Forelimb muscle (tissue), 1 donor: ENCODE data around the gene B4GALT4. TPM values are rescaled to one million over a fixed set of nuclear protein-coding genes. Genes with fewer than 3 reads are reported as not detected.

Experiments used
- DNase-seq: peaks from one replicate; pipeline ENCODE4 v3.0.0-alpha.2; 2013; ENCODE audit warnings: low read depth
- polyA plus RNA-seq: library from polyadenylated mRNA; unstranded; fragments of 120-200 nt; gene quantifications from one replicate; pipeline ENCODE4 v1.2.1, GENCODE V29; 2013; ENCODE audit not compliant: insufficient read length

The B4GALT4 gene
- polyA plus RNA-seq, 1 donor = 8.8 TPM

DNA sequence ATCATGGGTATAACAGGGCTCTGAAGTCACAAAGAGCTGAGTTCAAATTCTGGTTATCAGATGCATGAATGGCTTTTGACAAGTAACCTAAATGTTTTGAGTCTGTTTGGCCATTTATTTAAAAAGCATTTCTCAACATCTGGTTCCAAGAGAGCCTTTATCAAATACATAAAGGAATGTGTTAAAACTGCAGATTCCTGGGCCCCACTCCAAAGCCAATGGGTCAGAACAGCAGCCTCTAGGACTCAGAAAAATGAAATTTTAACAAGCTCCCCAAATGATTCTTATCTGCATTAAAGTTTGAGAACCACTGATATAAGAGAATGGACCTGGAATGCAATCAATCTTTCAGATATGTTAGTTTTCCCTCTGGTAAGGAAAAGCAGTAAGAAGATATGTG, 3.4 kb downstream of the B4GALT4 start:
- DNase-seq = no peak

DNA sequence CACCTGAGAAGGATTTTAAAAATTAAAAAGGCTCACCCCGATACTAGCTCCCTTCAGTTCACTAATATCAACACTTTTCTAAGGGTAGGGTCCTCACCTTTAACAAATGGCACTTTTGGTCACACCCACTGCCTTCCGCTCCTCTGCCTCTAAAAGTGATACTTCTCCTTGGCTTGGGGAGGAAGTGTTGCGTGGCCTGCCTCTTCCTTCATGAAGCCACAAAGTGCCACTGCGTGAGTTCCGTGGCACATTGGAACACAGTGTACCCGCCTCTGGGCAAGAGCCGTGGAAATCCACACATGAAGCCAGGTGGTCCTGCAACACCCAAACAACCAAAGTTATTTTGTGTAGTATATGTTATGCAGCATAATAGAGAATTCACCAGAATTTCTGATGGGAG, 3.9 kb downstream of the B4GALT4 start:
- no peak for DNase-seq

DNA sequence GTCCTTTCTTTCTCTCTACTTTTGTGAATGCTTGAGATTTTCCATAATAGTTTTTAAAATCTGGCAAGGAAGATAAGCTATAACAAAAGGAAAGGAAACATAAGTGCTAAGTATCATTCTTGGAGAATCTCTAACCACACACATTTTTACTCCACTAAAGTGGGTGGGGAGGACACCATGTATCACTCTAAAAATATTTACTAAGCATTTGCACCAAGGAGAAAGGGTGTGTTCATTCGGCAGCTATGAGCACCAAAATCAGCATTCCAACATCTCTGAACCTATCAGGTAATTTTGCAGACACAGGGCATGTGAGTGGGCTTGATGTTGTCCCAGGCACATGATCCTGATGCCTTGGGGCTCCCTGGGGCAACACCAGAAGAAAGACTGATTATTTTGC, 5.5 kb downstream of the B4GALT4 start:
- no peak for DNase-seq

DNA sequence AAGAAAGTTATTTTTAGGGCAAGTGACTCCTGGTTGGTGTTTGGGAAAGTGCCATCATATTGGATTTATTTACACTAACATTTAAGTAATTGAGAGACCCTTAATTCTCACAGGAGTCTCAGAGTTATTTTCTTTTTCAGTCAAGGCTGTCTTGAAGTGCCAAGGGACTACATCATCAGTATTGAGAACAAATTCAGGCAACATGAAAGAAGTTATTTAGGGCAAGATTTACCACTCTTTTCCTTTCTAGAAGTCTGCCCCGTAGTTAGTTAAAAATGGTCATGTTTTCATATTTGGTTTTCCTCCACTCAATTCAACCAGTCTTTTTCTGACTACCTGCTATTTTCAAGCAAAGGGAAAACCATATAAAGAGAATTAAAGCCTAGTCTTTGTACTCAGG, 6.1 kb downstream of the B4GALT4 start:
- DNase-seq = no peak

DNA sequence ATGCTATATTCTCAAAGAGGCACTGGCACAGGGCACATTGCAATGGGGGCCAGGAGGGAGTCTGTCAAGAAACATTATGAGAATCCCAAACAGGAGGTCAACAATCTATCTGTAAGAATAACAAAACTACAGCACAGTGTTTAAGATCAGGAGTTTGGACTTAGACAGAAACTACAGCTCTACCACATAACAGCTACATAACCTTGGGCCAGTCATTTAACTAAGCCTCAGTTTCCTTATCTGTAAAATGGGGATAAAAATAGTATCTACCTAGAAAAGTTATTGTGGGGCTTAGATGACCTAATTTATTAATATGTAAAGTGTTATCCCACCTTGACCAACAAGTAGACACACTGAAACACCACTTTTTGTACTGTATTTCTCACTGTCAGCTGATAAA, 9.9 kb downstream of the B4GALT4 start:
- DNase-seq = no peak

DNA sequence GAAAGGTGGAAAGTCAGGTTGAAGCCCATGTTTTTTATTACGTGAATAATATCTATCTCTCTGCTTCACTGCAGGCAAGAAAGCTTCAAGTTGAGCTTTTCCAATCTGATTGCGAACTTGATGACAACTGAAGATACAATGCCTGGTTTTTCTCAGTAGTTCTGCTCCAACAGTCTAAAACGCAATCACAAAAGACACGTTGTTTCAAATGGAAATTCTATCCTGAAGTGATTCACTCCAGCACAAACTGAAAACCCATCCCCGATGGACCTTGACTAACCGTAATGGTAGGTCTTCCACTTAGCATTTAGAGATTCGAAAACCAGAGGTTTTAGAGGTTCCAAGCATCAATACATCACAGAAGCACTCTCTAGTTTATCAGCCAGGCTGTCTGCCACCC, 10.6 kb downstream of the B4GALT4 start:
- no peak for DNase-seq

DNA sequence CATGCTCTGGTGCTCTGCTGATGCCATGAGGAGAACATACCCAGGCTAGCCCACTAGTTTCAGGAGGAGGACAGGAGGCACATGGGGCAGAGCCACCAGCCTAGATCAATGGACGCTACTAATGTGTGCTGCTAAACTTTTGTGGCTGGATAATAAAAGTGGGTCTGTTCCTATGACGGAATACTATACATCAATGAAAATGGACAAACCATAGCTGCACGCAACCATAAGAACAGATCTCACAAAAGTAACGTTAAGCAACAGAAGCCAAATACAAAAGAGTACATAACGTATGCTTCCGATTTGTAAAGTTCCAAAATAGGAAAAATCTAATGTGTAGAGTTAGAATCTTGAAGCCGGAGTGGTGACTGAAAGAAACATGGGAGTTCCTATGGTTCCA, 11.5 kb downstream of the B4GALT4 start:
- DNase-seq = no peak

DNA sequence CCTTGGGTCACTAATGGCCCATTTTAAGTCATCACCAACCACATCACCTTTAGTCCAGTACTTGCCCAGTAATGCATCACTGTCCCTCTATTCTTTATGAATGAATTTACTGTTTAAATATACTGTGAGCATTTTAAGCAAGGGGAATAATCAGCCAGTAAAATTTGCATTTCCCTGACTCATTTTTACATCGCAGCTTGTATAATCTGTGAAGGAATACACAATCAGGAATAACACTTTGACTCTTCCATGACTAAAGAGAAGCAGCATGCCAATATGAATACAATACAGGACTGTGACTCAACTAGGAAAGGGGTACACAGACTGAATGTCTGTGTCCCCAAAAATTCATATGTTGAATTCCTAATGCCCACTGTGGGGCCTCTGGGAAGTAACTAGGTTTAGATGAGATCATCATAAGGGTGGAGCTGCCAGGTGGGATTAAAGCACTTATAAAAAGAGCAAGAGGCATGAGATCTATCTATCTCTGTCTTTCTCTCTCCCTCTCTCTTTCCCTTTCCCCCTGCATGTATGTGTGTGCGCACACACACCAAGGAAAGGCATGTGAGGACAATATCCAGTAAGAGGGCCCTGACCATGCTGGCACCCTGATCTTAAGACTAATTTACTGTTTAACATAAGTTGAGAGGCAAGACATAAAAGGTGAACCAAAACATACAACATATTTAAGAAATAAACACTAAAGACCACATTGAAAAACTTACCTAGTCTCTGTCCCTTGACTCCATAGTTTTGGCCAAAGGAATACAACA, 12.1 kb downstream of the B4GALT4 start:
- DNase-seq = no peak

DNA sequence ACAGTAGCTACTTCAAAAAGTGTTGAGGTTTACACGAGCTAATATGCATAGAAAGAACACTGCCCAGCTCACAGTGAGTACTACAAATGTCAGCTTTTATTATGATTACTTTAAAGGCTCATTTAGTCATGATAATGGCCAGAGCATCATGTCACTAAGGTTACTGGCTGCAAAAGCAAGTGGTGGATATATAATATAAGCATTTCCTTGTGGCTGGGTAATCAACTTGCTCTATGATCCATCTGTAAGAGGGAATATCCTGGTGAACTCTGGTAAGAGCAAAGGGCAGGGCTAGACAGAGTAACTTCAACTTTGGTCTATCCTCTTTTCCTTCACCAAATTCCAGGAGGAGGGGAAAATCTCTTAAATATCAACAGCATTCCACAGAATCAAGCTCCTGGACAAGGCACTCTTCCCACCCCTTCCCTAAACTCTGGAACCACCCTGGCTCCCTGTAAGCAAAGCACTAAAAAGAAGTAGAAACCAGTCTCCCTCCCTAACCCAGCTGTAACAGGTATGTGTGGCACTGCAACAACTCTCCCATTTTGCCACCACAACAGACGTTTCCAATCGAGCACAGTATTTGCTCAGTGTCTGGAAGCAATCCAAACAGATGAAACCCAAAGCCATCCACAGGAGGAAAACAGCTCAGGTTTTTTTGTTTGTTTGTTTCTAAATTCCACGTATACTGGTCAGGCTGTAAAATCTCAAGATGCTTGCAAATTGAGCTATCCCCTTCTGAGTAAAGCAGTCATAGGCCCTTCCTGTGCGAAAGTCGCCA, 13.4 kb downstream of the B4GALT4 start:
- DNase-seq = no peak

DNA sequence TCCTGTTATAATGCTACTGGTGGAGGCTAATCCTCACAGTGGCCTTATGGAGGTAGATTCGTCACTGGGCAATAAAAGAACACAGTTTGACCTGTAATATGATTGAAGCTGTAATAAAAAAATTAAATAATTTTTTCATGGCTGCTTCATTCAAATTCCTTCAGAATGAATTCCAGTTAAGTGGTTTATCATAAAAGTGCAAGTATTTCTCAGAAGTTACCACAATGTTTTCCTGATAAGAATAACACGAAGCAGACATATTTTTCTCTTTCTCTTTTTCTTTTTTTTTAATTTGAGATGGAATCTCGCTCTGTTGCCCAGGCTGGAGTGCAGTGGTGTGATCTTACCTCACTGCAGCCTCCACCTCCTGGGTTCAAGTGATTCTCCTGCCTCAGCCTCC, 15.6 kb downstream of the B4GALT4 start:
- no peak for DNase-seq

DNA sequence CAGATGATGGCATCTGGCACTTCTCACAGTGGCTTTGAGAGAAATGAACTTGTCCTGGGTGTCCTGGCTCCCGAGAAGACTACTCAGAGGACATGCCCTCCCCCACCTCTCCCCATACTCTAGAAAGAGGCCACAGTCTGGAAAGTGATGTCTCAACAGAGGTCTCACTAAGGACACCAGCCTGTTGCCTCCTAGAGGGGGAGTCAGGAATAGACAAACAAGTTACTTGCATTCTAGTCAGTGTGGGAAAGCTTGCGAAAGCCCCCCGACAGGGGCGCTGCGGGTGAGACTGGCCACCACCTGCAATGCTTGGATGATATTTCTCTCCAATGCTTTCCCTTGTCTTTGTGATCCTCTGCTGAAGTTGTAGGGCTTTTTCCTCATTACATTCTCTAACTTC, 17.2 kb downstream of the B4GALT4 start:
- no peak for DNase-seq

DNA sequence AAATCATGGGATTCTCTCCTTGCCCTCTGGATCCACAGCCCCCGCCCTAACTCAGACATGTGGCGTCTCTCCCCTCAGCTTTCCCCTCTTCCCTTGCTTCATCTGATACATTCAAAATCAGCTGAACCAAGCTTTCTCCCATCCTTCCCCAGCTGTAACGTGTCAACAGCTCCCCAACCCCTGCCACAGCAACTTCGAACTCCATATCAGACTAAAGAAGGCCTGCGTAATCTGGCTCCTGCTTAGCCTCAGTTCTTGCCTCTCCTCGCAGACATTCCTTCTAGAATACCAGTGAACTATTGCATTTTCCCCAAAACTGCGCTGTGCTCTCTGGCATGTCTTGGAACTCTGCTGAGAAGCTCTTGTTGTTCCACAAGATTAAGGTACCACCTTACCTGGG, 18.3 kb downstream of the B4GALT4 start:
- DNase-seq = no peak

DNA sequence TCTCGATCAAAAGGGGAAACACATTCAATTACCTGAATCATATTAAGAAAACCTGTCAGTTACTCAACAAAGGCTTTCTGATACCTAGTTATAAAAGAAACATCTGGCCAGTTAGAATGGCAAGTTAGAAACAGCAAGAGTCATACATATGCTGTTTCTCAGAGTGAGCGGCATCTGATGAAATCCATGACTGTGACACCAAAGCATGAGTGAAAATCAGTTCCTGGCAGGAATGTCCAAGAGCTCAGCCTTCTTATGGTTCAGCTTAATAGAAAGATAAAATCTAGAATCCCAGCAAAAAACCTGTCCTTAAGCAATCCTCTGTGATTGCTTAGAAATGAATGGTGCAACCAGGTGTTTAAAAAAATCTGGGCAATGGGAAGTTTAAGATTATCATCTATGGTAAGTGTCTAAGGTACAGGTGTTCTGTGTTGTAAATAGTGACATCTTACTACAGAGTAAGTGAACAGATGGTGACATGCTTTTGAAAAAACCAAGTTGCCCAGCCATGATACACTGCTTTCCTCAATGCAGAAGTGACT, 18.8 kb downstream of the B4GALT4 start:
- DNase-seq = no peak

DNA sequence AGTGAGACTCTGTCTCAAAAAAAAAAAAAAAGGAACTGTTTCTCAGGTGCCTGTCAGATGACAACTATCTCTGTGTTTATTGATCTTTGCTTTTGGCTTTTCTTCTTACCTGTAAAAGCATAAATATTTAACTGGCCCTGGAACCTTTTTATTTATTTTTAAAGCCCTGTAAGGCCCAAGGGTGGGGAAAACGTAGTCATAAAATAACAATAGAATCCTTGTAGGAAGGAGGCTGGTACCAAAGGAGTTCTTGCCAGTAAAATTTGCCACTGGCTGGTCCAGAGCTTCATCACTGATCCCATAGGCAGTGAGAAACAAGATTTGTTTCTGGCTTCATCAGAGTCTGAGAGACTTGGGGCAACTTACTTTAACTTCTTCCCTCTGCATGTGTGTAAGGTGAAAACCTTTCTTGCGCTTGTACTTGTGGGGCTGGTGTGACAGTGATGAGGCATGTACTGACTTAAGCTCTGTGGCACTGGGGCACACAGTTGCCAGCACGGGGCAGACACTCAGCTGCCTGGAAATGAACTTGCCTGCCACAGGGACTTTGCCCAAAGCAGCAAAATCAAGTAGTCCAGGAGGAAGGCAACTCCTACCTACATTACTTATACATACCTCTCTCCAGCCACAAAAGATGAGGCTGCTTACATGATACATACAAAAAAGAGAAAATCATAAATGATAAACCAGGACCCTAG, 19.6 kb downstream of the B4GALT4 start:
- no peak for DNase-seq

DNA sequence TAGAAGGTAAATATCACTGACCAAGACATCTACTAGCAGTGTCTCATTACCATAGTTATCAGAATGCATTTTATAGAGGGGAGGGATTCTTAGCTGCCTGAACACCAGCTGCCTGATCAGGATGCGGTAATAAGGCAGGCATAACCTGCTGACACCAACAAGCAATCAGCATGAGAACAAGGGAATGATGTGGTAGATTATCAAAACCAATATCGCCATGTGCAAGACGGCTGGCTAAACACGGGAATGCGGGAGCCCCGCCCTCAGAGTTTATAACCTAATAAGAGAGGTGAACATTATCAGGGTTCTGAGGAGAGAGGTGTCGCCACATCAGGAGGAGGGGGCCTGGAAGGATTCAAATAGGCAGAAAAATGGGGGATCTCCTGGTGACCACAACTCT, 20.5 kb downstream of the B4GALT4 start:
- DNase-seq = no peak

DNA sequence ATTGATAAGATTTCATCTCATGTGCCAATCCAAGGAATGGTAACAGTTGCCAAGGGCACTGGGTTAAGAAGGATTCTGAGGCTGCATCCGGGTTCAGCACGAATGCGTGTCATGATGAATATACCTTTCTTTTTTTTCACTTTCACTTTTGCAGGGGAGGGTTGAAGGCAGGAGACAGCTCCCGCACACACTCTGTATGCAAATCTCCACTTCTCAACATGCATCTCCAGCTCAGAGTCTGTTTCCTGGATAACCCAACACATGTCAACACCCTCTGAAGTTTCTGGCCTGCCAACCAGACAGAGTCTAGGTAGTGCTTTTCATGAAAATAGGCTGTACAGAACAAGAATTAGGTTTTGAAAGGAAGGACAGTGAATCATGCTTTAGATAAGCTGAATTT, 21.6 kb downstream of the B4GALT4 start:
- DNase-seq = no peak

DNA sequence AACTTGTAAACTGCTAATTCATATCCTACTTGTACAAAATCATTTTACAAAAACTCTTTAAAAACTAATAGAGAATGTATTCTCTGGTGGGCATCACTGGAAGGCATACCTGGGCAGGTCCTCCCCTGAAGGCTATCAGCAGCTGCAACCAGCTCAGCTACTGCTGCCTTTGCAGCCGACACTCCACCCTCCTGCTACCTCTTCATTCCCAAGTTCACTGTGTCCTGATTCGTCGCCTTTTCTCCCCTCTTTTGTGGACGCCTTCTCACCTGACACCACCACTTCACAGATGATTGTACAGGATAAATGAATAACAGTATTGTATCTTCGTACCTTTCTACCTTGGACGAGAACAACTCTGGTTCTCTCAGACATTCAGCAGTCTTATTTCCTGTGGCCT, 28.9 kb downstream of the B4GALT4 start:
- no peak for DNase-seq

DNA sequence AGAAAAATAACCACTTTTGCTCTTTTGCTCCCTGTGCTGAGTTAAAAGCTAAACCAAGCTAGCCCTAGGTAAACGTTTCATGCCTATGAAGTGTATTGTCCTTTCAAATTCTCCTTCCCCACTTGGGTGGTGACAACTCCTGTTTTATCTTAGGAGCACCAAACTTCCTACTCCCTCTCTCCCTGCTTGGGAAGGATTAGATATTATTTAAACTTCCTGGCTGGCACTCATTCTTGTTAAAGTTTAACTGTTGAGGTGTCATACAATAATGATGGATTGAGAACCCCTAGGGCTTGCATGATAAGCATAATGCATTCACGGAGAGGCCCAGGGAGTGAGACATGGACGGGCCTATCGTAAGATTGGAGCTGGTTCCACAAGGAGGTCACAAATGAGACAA, 29.5 kb downstream of the B4GALT4 start:
- no peak for DNase-seq

DNA sequence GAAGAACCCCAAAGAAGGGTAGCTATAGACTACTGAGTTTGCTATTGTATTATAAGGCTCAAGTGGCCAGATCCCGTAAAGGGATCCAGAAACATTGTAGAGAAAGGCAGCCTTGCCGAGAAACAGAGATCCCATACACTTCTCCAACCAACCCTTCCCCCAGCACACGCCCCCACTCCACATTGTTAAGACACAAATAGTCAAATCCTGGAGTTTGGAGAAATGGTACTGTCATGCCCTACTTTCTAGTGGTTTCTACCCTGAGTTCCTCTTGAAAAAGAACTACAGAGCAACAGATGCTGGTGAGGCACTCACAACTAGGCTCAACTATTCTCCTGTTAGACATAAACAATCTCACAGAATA, 33.2 kb downstream of the B4GALT4 start:
- DNase-seq = no peak

DNA sequence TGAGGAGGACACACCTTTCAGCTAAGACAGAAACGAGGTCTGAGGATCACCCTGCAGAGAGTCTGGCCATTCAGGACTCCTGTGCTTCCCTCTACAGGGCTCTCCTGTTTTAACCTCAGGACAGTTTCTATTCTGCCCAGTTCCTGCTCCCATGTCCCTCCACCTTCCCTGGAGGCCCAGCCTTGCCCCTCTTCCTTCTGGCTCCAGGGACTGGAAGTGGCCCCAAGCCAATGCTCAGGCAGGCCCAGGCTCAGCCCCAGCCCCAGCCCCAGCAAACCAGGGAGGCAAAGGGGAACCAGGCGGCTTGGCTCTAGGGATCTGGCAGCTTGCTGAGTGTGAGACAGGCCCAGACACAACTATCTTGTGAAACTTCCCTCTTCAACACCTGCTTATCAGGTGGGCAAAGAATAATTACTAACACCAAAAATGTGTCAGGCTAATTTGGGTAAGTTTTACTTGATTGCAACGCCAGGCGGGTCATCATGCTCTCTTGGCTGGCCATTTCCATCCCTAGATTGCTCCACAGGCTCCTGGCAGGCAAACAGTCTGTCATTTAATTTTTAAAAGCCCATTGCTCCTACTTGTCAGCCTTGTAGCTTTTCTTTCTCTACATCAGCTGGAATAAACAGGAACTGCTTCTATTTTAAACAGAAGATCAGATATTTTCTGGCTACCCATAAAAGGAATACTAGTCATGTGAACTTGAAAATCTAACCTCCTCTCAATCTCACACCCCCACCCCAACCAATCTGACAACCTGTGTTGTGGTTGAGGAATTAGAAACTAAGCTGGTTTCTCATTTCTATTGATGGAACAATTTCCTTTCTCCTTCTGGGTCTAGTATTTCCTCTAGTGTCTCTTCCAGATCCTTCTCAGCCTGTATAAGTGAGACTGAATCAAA, 33.8 kb downstream of the B4GALT4 start:
- no peak for DNase-seq

DNA sequence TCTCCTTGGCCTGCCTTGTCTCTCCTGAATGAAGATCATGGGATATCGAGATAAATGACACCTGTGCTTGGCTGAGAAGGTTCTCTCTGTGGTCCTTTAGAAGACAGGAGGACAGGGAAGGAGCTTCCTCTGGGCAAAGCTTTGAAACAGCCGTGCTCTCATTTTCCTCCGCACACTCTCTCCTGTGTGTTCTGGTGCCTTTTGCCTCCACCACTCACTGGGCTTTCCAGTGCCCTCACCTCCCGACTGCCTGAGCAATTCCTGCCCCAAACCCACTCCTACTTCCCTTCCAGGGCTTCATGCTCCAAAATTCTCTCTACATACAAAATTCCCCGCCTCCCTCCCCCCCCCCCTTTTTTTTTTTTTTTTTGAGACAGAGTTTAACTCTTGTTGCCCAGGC, 35.0 kb downstream of the B4GALT4 start:
- no peak for DNase-seq

DNA sequence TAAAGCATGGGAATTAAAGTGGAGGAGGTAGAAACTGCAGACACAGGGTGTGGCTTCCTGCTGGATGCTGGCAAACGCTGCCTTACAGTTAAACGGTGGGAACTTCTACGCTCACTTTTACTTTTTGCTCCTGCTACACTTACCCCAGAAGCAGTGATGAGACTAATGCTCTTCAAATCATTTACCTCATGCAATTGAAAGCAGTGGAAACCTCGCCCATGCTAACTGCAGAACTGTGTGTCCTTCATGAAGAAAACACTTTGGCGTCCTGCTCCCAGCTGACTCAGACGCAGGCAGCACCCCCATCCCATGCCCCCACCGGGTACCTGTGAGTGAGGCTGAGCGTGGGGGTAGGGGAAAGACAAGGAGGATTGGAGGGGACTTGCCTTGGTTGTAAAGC, 35.5 kb downstream of the B4GALT4 start:
- DNase-seq = no peak
